H4 (cell line): ENCODE measurements around the gene CXCL16. TPM values are rescaled to one million over a fixed set of nuclear protein-coding genes. Genes with fewer than 3 reads are reported as not detected.
A peak's percentile ranks its signal among the peaks of the same experiment; 100 is the strongest.
"Not testable (repeated sequence)": the region's sequence is repeated elsewhere in the genome, so short reads cannot be mapped to it uniquely, and the experiment has no call there.

Experiments used
- DNase-seq: peaks from one replicate; pipeline ENCODE4 v3.0.0-alpha.2; 2015; ENCODE audit warnings: low spot score
- total RNA-seq: library from RNA; depleted of rRNA; stranded (reverse); fragments of >200 nt; shearing (Covaris generic); gene quantifications from 2 replicates; pipeline ENCODE4 v1.2.3, GENCODE V29; 2014

CXCL16 gene
- total RNA-seq, 1 experiment from 2014 or later, result 1.5 TPM

GRCh38 chr17:4721203-4722135 is 18.3 kb downstream of the CXCL16 start:
- peak; percentile 57 for DNase-seq

- DNase-seq, result no peak
Observed at GRCh38 chr17:4720787-4721186, 18.9 kb downstream of the CXCL16 start.

- no peak for DNase-seq
Observed at GRCh38 chr17:4719684-4720221, 20.0 kb downstream of the CXCL16 start.

GRCh38 chr17:4719146-4719545 is 20.6 kb downstream of the CXCL16 start:
- DNase-seq, result no peak

- DNase-seq, result no peak
Observed at GRCh38 chr17:4718276-4718675, 21.5 kb downstream of the CXCL16 start.

GRCh38 chr17:4717791-4718190 is 21.9 kb downstream of the CXCL16 start:
- DNase-seq, result no peak

- no peak for DNase-seq
Observed at GRCh38 chr17:4716081-4716480, 23.6 kb downstream of the CXCL16 start.

- DNase-seq, result no peak
Observed at GRCh38 chr17:4715063-4715744, 24.5 kb downstream of the CXCL16 start.

GRCh38 chr17:4714340-4715062 is 25.2 kb downstream of the CXCL16 start:
- not testable (repeated sequence) for DNase-seq

- no peak for DNase-seq
Observed at GRCh38 chr17:4712526-4712925, 27.2 kb downstream of the CXCL16 start.

GRCh38 chr17:4711661-4712181 is 28.0 kb downstream of the CXCL16 start:
- DNase-seq, result no peak

GRCh38 chr17:4710693-4711634 is 28.8 kb downstream of the CXCL16 start:
- DNase-seq, result no peak

- peak; percentile 75 for DNase-seq
Observed at GRCh38 chr17:4709794-4710692, 29.7 kb downstream of the CXCL16 start, which contains the start of gene ARRB2. Gene ARRB2 (plus strand): TSS chr17:4710632. CDS start chr17:4710722, 90 bp downstream.

GRCh38 chr17:4708436-4708835 is 31.3 kb downstream of the CXCL16 start:
- no peak for DNase-seq

GRCh38 chr17:4706121-4706520 is 33.6 kb downstream of the CXCL16 start:
- no peak for DNase-seq

GRCh38 chr17:4704991-4705390 is 34.7 kb downstream of the CXCL16 start:
- DNase-seq, result no peak

- DNase-seq, result not testable (repeated sequence)
Observed at GRCh38 chr17:4704574-4704907, 35.2 kb downstream of the CXCL16 start.

GRCh38 chr17:4703330-4703691 is 36.4 kb downstream of the CXCL16 start:
- no peak for DNase-seq

- no peak for DNase-seq
Observed at GRCh38 chr17:4701116-4701515, 38.6 kb downstream of the CXCL16 start.
